OCI-LY7 (cell line): ENCODE measurements around the gene EPB41. TPM values are rescaled to one million over a fixed set of nuclear protein-coding genes. Genes with fewer than 3 reads are reported as not detected.

Experiments
- BruUV-seq: library from RNA; stranded (reverse); fragments of 400-500 nt; replicated peaks from 2 replicates; lab custom pipeline; 2021; lab: Mats Ljungman, UMichigan
- CTCF ChIA-PET: fragments of 300-600 bp; sonication (Branson Sonifier 250); formaldehyde crosslinking; loops from one replicate; lab custom pipeline; 2022; ENCODE audit warnings: antibody characterized with exemption; ENCODE audit not compliant: unreplicated experiment; lab: Charles Lee
- POLR2A ChIA-PET: fragments of 300-600 bp; sonication (Branson Sonifier 250); formaldehyde crosslinking; loops from one replicate; lab custom pipeline; 2022; ENCODE audit warnings: antibody characterized with exemption; lab: Charles Lee
- DNase-seq: peaks from one replicate; pipeline ENCODE4 v3.0.0-alpha.2; 2015; ENCODE audit warnings: low spot score
- H2AFZ ChIP-seq: fragments of 200-600 bp; sonication (generic), shearing (Covaris generic); 2 replicates; pipeline ENCODE4 v1.6.1; 2014; ENCODE audit warnings: mild to moderate bottlenecking, antibody characterized with exemption, low read length, moderate library complexity
- H3K27ac ChIP-seq: fragments of 200-600 bp; sonication (generic); 2 replicates; pipeline ENCODE4 v1.5.1; 2014; ENCODE audit warnings: mixed run types, low read depth, mild to moderate bottlenecking, moderate library complexity, low read length, inconsistent platforms; ENCODE audit not compliant: poor library complexity, severe bottlenecking
- H3K36me3 ChIP-seq: fragments of 200-600 bp; sonication (generic); 2 replicates; pipeline ENCODE4 v1.6.1; 2014; ENCODE audit warnings: mild to moderate bottlenecking, antibody characterized with exemption, low read length, moderate library complexity, mixed read lengths; ENCODE audit not compliant: insufficient read depth
- H3K4me1 ChIP-seq: fragments of 200-600 bp; sonication (generic); 2 replicates; pipeline ENCODE4 v1.5.1; 2014; ENCODE audit warnings: mild to moderate bottlenecking, low read length; ENCODE audit not compliant: insufficient read depth, poor library complexity, severe bottlenecking
- H3K4me2 ChIP-seq: fragments of 200-600 bp; sonication (generic); 2 replicates; pipeline ENCODE4 v1.6.1; 2014; ENCODE audit warnings: mild to moderate bottlenecking, low read length
- H3K4me3 ChIP-seq: fragments of 200-600 bp; sonication (generic); 2 replicates; pipeline ENCODE4 v1.5.1; 2014; ENCODE audit warnings: mild to moderate bottlenecking, low read depth, low read length; ENCODE audit not compliant: poor library complexity, severe bottlenecking
- H3K79me2 ChIP-seq: fragments of 200-600 bp; sonication (generic); 2 replicates; pipeline ENCODE4 v1.6.1; 2016; ENCODE audit warnings: low read depth, mild to moderate bottlenecking, low read length, moderate library complexity, mixed read lengths; ENCODE audit not compliant: insufficient read depth
- H3K9me2 ChIP-seq: fragments of 200-600 bp; sonication (generic); 2 replicates; pipeline ENCODE4 v1.6.1; 2016; ENCODE audit warnings: mild to moderate bottlenecking, low read length, mixed read lengths; ENCODE audit not compliant: insufficient read depth
- H3K9me3 ChIP-seq: fragments of 200-600 bp; sonication (generic); 2 replicates; pipeline ENCODE4 v1.6.1; 2014; ENCODE audit warnings: mild to moderate bottlenecking, mixed run types, low read length, mixed read lengths
- H4K20me1 ChIP-seq: fragments of 200-600 bp; sonication (generic); 2 replicates; pipeline ENCODE4 v1.6.1; 2014; ENCODE audit warnings: mild to moderate bottlenecking, antibody characterized with exemption, low read length, moderate library complexity, mixed read lengths; ENCODE audit not compliant: insufficient read depth
- CTCF ChIP-seq: fragments of 200-600 bp; sonication (generic); conservative IDR thresholded peaks from 2 replicates; pipeline ENCODE4 v1.5.1; 2014; ENCODE audit warnings: mild to moderate bottlenecking, antibody characterized with exemption, low read length, moderate library complexity, mixed read lengths
- EZH2phosphoT487 ChIP-seq: fragments of 200-600 bp; sonication (generic); IDR thresholded peaks from 2 replicates; pipeline ENCODE4 v1.6.1; 2018; ENCODE audit warnings: low read depth, borderline replicate concordance, mild to moderate bottlenecking, mixed run types, antibody characterized with exemption, low read length, moderate library complexity, mixed read lengths
- intact Hi-C: fragments of 100-400 bp; cut with micrococcal nuclease; formaldehyde crosslinking; loops from one replicate; pipeline ENCODE4 v1.10.0; 2022; ENCODE audit not compliant: unreplicated experiment
- total RNA-seq, 2 experiments: library from RNA; depleted of rRNA in 1 of 2; stranded (reverse); fragments of >200 nt in 1 of 2; shearing (Covaris generic) in 1 of 2; gene quantifications; 2 replicates each; pipeline ENCODE4 v1.2.3, GENCODE V29; 2014 to 2022

The EPB41 gene
- total RNA-seq, 2 experiments from 2014 or later = 102 to 103 TPM

GRCh38 chr1:29156543-29157268 is 242.3 kb downstream of the EPB41 start:
- no peak overlapping the region for H2AFZ ChIP-seq
- no peak for DNase-seq
- H3K9me2 ChIP-seq = no peaks in the 10 kb centered on the region
- intact Hi-C loops = no loop called here
- BruUV-seq = no TSS peak
- ChIA-PET CTCF (no interaction called here), POLR2A (interaction anchor here (0.6 to 1.1 kb wide), 2 partner anchors 16 to 20 kb away, joined by 3 read pairs; no protein-coding TSS in a partner anchor)
- H3K4me1 ChIP-seq = no peaks in the 10 kb centered on the region
- no peak overlapping the region for H3K4me2 ChIP-seq
- 0 out of 2 replicates have a peak, but pooled peaks cover 6% of the 10 kb centered on the region for H4K20me1 ChIP-seq
- no peaks in the 10 kb centered on the region for H3K9me3 ChIP-seq
- no peak overlapping the region for H3K4me3 ChIP-seq
- no peak for TF ChIP-seq CTCF
- no peak for TF ChIP-seq EZH2phosphoT487
- peaks cover 23% of the 10 kb centered on the region; the same call in 1 of the 2 replicates for H3K79me2 ChIP-seq
- H3K36me3 ChIP-seq = peaks cover 96% of the 10 kb centered on the region
- H3K27ac ChIP-seq = no peak overlapping the region

GRCh38 chr1:29157269-29157601 is 242.9 kb downstream of the EPB41 start:
- CTCF ChIA-PET = no interaction called here
- TF ChIP-seq CTCF (no peak), EZH2phosphoT487 (no peak)
- H3K4me2 ChIP-seq = no peak overlapping the region
- H2AFZ ChIP-seq = no peak overlapping the region
- intact Hi-C loops = no loop called here
- no peak overlapping the region for H3K4me3 ChIP-seq
- POLR2A ChIA-PET = interaction anchor here (0.6 to 1.1 kb wide), 2 partner anchors 16 to 20 kb away, joined by 3 read pairs; no protein-coding TSS in a partner anchor
- no TSS peak for BruUV-seq
- DNase-seq = no peak
- H3K79me2 ChIP-seq = peaks cover 28% of the 10 kb centered on the region; the same call in 1 of the 2 replicates
- H3K9me2 ChIP-seq = no peaks in the 10 kb centered on the region
- no peaks in the 10 kb centered on the region for H3K9me3 ChIP-seq
- H4K20me1 ChIP-seq = 0 out of 2 replicates have a peak, but pooled peaks cover 11% of the 10 kb centered on the region
- no peaks in the 10 kb centered on the region for H3K4me1 ChIP-seq
- no peak overlapping the region for H3K27ac ChIP-seq
- H3K36me3 ChIP-seq = peaks cover 96% of the 10 kb centered on the region

DNA sequence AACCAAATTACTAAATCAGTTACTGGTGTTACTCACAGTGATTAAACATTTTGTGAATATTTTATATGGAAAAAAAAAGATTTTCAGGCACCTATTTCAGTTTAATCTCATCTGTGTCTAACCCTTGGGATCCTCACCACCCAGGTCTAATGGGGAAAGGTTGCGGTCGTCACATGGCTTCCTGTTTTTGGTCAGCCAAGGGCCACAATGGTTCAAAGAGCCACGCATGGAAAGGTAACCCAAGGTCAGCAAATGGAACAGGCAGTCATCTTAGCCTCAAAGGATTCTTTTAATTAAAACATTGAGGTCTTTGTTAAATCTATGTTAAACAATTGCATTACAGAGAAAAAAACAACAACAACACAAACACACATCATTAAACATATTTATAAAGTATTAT is 245.4 kb downstream of the EPB41 start:
- H3K79me2 ChIP-seq = peaks cover 53% of the 10 kb centered on the region
- H3K4me2 ChIP-seq = no peak overlapping the region
- POLR2A ChIA-PET = interaction anchor here (0.6 to 1.3 kb wide), 4 partner anchors 10 to 243 kb away, joined by 3 to 4 read pairs (median 4); partner anchors contain the start of gene SRSF4

More for the DNA sequence above, 245.4 kb downstream of the EPB41 start:
- Histone ChIP-seq H2AFZ (no peak overlapping the region), H3K27ac (no peak overlapping the region), H3K4me3 (no peak overlapping the region), H4K20me1 (peaks cover 31% of the 10 kb centered on the region; the same call in 1 of the 2 replicates), H3K36me3 (peaks cover 96% of the 10 kb centered on the region), H3K4me1 (no peaks in the 10 kb centered on the region), H3K9me3 (no peaks in the 10 kb centered on the region), H3K9me2 (no peaks in the 10 kb centered on the region)
- intact Hi-C loops = no loop called here
- CTCF ChIA-PET = no interaction called here
- no peak for TF ChIP-seq EZH2phosphoT487
- TF ChIP-seq CTCF = no peak
- no peak for DNase-seq
- BruUV-seq = no TSS peak
